PFSK-1 (cell line): Measurements from ENCODE around the gene RTL9. TPM values are rescaled to one million over a fixed set of nuclear protein-coding genes. Genes with fewer than 3 reads are reported as not detected.

Experiments
- FOXP2 ChIP-seq: optimal IDR thresholded peaks from 2 replicates; pipeline ENCODE3; 2011; ENCODE audit warnings: borderline replicate concordance, control low read depth, inconsistent platforms; ENCODE audit not compliant: insufficient read depth; ENCODE audit errors: extremely low read length, extremely low read depth
- POLR2AphosphoS5 ChIP-seq: IDR thresholded peaks from 2 replicates; pipeline ENCODE4 v1.6.1; 2012; ENCODE audit warnings: low read depth, mild to moderate bottlenecking, control low read depth, low read length, moderate library complexity
- SIN3A ChIP-seq: IDR thresholded peaks from 2 replicates; pipeline ENCODE4 v1.6.1; 2012; ENCODE audit warnings: mild to moderate bottlenecking, low read length, moderate library complexity, borderline replicate concordance; ENCODE audit not compliant: insufficient read depth
- TAF1 ChIP-seq: IDR thresholded peaks from 2 replicates; pipeline ENCODE4 v1.6.1; 2012; ENCODE audit warnings: low read length, control low read depth, borderline replicate concordance; ENCODE audit not compliant: insufficient read depth
- polyA plus RNA-seq: library from polyadenylated mRNA; unstranded; fragments of >200 nt; gene quantifications from one replicate; pipeline ENCODE4 v1.2.1, GENCODE V29; 2012; ENCODE audit warnings: low read depth, missing spikeins; ENCODE audit not compliant: insufficient read length
- TF ChIP-seq, protein P1 (sequence below), 2 experiments: IDR thresholded peaks; 2 replicates each; pipeline versions ENCODE4 v1.6.1 to v1.8.0; 2011 to 2012; ENCODE audit warnings: low read depth in 2 of 2, low read length in 2 of 2, control low read depth in 1 of 2, inconsistent platforms in 1 of 2, mild to moderate bottlenecking in 1 of 2, moderate library complexity in 1 of 2; ENCODE audit not compliant: insufficient read depth in 1 of 2

RTL9 gene
- 1.4 TPM for polyA plus RNA-seq

- TF ChIP-seq POLR2AphosphoS5 (no peak), TAF1 (no peak), FOXP2 (no peak), SIN3A (no peak)
- TF ChIP-seq, protein P1, sequence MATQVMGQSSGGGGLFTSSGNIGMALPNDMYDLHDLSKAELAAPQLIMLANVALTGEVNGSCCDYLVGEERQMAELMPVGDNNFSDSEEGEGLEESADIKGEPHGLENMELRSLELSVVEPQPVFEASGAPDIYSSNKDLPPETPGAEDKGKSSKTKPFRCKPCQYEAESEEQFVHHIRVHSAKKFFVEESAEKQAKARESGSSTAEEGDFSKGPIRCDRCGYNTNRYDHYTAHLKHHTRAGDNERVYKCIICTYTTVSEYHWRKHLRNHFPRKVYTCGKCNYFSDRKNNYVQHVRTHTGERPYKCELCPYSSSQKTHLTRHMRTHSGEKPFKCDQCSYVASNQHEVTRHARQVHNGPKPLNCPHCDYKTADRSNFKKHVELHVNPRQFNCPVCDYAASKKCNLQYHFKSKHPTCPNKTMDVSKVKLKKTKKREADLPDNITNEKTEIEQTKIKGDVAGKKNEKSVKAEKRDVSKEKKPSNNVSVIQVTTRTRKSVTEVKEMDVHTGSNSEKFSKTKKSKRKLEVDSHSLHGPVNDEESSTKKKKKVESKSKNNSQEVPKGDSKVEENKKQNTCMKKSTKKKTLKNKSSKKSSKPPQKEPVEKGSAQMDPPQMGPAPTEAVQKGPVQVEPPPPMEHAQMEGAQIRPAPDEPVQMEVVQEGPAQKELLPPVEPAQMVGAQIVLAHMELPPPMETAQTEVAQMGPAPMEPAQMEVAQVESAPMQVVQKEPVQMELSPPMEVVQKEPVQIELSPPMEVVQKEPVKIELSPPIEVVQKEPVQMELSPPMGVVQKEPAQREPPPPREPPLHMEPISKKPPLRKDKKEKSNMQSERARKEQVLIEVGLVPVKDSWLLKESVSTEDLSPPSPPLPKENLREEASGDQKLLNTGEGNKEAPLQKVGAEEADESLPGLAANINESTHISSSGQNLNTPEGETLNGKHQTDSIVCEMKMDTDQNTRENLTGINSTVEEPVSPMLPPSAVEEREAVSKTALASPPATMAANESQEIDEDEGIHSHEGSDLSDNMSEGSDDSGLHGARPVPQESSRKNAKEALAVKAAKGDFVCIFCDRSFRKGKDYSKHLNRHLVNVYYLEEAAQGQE (IDR thresholded peaks at IDR 0.05; ENCODE audit: insufficient read depth in 1 of 2, low read depth in 2 of 2, low read length in 2 of 2): no peak
These were observed at the start of gene RTL9 for GRCh38 chrX:110358548-110358947. RTL9 (plus strand) TSS chrX:110358848; CDS start chrX:110450618, 91,770 bp downstream.

GRCh38 chrX:110310000-110310790 is 48.5 kb upstream of the RTL9 start:
- TF ChIP-seq SIN3A (no peak), FOXP2 (no peak)
- TF ChIP-seq, protein P1 (IDR thresholded peaks at IDR 0.05; ENCODE audit: insufficient read depth in 1 of 2, low read depth in 2 of 2, low read length in 2 of 2): no peak

GRCh38 chrX:110310896-110311295 is 47.8 kb upstream of the RTL9 start:
- TF ChIP-seq SIN3A: no peak
- TF ChIP-seq, protein P1 (IDR thresholded peaks at IDR 0.05; ENCODE audit: insufficient read depth in 1 of 2, low read depth in 2 of 2, low read length in 2 of 2): no peak
- TF ChIP-seq POLR2AphosphoS5: no peak
- no peak for TF ChIP-seq TAF1
- TF ChIP-seq FOXP2: no peak

DNA sequence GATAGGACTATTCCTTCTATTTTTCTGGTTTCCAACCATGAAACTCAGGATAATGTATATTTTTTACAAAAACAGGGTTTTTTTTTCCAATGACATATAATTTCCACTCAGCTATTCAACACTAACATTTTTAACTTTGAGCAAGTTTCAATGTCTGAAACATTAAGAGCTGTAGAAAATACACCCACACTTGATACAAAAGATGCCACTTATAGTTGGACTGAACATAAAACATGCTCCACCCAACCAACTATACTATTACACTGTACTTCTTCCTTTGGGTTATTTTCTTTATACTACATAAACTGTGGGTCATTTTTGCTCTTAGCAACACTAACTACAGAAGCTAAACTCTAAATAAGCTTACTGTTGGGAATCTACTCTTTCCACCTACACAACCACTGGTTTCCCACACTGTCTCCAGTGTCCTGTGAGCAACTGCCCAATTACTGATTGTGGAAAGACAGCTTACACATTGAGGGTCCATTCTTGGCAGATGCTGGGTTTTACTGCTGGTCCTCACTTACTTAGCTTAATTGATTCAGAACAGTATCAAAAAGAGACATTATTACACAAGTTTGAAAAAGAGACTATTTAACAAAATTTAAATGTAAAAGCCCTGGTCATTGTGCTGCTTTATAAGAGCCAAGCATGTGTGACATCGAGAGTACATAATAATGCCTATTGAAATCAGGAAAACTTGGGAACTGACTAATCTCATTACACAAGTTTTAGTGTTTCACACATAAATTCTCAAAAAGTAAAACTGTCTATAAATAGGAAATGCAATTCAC is 47.0 kb upstream of the RTL9 start:
- TF ChIP-seq SIN3A (no peak), POLR2AphosphoS5 (no peak), TAF1 (no peak), FOXP2 (no peak)
- TF ChIP-seq, protein P1 (IDR thresholded peaks at IDR 0.05; ENCODE audit: insufficient read depth in 1 of 2, low read depth in 2 of 2, low read length in 2 of 2): no peak
